MM.1S (cell line): ENCODE results near the gene BET1.

Experiments used
- DNase-seq: peaks from one replicate; pipeline ENCODE4 v3.0.0-alpha.2; 2015
- H2AFZ ChIP-seq: fragments of 300-600 bp; sonication (generic); 2 replicates; pipeline ENCODE4 v1.6.0; 2016; ENCODE audit warnings: antibody characterized with exemption, low read length
- H3F3A ChIP-seq: fragments of 300-600 bp; sonication (generic); 2 replicates; pipeline ENCODE4 v1.6.1; 2016; ENCODE audit warnings: mild to moderate bottlenecking, antibody characterized with exemption, low read length, moderate library complexity, mixed read lengths; ENCODE audit not compliant: insufficient read depth
- H3K27ac ChIP-seq: fragments of 300-600 bp; sonication (generic); 2 replicates; pipeline ENCODE4 v1.5.1; 2016; ENCODE audit warnings: mild to moderate bottlenecking, low read length
- H3K27me3 ChIP-seq: fragments of 300-600 bp; sonication (generic); replicated peaks from 2 replicates; pipeline ENCODE4 v1.6.0; 2016; ENCODE audit warnings: low read length; ENCODE audit not compliant: insufficient read depth
- H3K36me3 ChIP-seq: fragments of 300-600 bp; sonication (generic); replicated peaks from 2 replicates; pipeline ENCODE4 v1.6.1; 2016; ENCODE audit warnings: mild to moderate bottlenecking, low read length, mixed read lengths; ENCODE audit not compliant: insufficient read depth
- H3K4me1 ChIP-seq: fragments of 300-600 bp; sonication (generic); 2 replicates; pipeline ENCODE4 v1.6.1; 2016; ENCODE audit warnings: low read length, mixed read lengths
- H3K4me2 ChIP-seq: fragments of 300-600 bp; sonication (generic); 2 replicates; pipeline ENCODE4 v1.6.0; 2016; ENCODE audit warnings: low read depth, low read length
- H3K4me3 ChIP-seq: fragments of 300-600 bp; sonication (generic); 2 replicates; pipeline ENCODE4 v1.5.1; 2016; ENCODE audit warnings: low read length, mixed read lengths
- H3K79me2 ChIP-seq: fragments of 300-600 bp; sonication (generic); 2 replicates; pipeline ENCODE4 v1.6.1; 2016; ENCODE audit warnings: mixed run types, low read length, mixed read lengths
- H3K9ac ChIP-seq: fragments of 300-600 bp; sonication (generic); 2 replicates; pipeline ENCODE4 v1.6.1; 2016; ENCODE audit warnings: low read length, mixed read lengths
- H3K9me2 ChIP-seq: fragments of 300-600 bp; sonication (generic); replicated peaks from 2 replicates; pipeline ENCODE4 v1.6.1; 2016; ENCODE audit warnings: mild to moderate bottlenecking, low read length, mixed read lengths; ENCODE audit not compliant: insufficient read depth
- H3K9me3 ChIP-seq: fragments of 300-600 bp; sonication (generic); replicated peaks from 2 replicates; pipeline ENCODE4 v1.6.1; 2016; ENCODE audit warnings: mild to moderate bottlenecking, low read length, mixed read lengths; ENCODE audit not compliant: insufficient read depth
- H4K20me1 ChIP-seq: fragments of 300-600 bp; sonication (generic); 2 replicates; pipeline ENCODE4 v1.6.1; 2016; ENCODE audit warnings: mild to moderate bottlenecking, low read length, moderate library complexity, mixed read lengths; ENCODE audit not compliant: insufficient read depth
- EZH2 ChIP-seq: fragments of 300-600 bp; sonication (generic); optimal IDR thresholded peaks from 2 replicates; pipeline ENCODE3; 2017; ENCODE audit warnings: low read depth, mild to moderate bottlenecking, antibody characterized with exemption, low read length, mixed read lengths
- EZH2phosphoT487 ChIP-seq: fragments of 300-600 bp; sonication (generic); IDR thresholded peaks from 2 replicates; pipeline ENCODE4 v1.6.1; 2018; ENCODE audit warnings: antibody characterized with exemption, low read length
- TF ChIP-seq, protein P1 (sequence below): fragments of 300-600 bp; sonication (generic); IDR thresholded peaks from 2 replicates; pipeline ENCODE4 v1.5.1; 2016; ENCODE audit warnings: antibody characterized with exemption, low read length, mixed read lengths

Gene BET1

DNA sequence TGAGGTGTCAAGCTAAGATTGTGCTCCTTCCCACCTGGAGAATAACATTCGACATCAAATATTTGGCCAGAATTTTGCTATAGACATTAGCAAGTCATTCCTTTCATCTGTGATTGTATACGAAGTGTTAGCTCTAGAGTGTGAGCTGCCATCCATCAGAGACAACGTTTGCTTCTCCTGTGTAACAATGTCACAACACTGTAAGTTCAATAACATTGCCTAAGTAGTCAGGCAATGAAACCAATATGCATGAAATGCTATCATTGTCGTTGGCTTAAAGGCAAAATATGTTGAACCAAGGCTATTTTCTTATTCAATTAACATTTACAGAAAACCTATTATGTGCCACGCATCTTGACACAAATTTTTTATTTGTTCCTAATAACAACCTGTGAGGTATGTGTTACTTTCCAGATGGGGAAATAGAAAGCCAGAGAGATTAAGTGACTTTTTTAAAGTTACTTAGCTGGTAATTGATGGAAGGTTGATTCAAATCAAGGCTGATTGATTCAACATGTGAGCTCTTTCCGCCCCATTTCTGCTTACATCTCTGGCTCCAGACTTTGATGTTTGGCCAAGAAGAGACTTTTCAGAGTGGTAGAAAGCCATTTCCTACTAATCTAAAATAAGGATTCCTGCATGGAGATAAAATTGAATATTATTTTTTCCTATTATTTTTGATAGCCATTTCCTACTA, 32.0 kb downstream of the BET1 start:
- H3K36me3 ChIP-seq, result no peaks in the 10 kb centered on the region
- no peak overlapping the region for H3K27ac ChIP-seq

DNA sequence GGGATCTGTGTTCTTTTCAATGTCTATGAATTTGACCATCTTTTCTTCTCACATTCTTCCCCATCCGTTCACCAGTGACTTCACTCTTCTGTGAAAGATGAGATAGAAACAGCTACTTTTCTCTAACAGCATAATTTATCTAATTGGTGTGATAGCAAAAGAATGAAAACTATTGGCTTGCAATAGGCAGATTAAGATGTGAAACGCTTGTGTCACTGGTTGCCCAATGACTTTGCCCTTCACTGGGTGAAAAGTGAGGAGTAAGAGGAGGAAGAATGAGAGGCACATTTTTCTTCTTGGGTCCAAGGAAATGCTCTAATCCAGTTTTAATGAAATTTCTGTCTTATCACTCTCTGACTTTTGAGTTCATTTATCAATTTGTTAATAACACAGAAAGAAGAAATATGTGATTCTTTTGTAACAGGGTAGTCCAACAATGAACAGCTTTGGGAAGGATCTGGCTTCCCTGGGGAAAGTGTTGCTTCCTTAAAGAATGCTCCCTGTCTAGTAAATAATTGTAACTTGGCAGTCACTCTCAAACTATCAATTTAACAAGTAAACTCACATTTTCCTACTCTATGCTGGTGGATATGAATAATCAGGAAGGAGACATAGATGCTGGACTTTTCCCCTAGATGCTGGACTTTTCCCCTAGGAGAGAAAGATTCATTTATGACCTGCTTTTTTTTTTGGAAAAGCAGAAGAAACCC, 35.1 kb downstream of the BET1 start:
- Histone ChIP-seq H3K9ac (no peak overlapping the region), H3K9me2 (no peaks in the 10 kb centered on the region), H4K20me1 (no peaks in the 10 kb centered on the region), H3K4me3 (no peak overlapping the region), H3K9me3 (no peaks in the 10 kb centered on the region), H3K36me3 (no peaks in the 10 kb centered on the region), H3K27ac (no peak overlapping the region), H3K4me2 (no peak overlapping the region), H3K4me1 (no peaks in the 10 kb centered on the region), H3F3A (no peaks in the 10 kb centered on the region), H3K79me2 (no peaks in the 10 kb centered on the region), H2AFZ (no peak overlapping the region), H3K27me3 (no peaks in the 10 kb centered on the region)
- no peak for DNase-seq
- TF ChIP-seq, protein P1, sequence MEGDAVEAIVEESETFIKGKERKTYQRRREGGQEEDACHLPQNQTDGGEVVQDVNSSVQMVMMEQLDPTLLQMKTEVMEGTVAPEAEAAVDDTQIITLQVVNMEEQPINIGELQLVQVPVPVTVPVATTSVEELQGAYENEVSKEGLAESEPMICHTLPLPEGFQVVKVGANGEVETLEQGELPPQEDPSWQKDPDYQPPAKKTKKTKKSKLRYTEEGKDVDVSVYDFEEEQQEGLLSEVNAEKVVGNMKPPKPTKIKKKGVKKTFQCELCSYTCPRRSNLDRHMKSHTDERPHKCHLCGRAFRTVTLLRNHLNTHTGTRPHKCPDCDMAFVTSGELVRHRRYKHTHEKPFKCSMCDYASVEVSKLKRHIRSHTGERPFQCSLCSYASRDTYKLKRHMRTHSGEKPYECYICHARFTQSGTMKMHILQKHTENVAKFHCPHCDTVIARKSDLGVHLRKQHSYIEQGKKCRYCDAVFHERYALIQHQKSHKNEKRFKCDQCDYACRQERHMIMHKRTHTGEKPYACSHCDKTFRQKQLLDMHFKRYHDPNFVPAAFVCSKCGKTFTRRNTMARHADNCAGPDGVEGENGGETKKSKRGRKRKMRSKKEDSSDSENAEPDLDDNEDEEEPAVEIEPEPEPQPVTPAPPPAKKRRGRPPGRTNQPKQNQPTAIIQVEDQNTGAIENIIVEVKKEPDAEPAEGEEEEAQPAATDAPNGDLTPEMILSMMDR, result no peak
- TF ChIP-seq EZH2phosphoT487 (no peak), EZH2 (no peak)

More for the DNA sequence above, 32.0 kb downstream of the BET1 start:
- Histone ChIP-seq H3F3A (no peaks in the 10 kb centered on the region), H3K27me3 (no peaks in the 10 kb centered on the region), H3K9me2 (no peaks in the 10 kb centered on the region), H4K20me1 (no peaks in the 10 kb centered on the region), H3K4me2 (no peak overlapping the region), H3K4me3 (no peak overlapping the region), H3K9me3 (no peaks in the 10 kb centered on the region), H3K4me1 (no peaks in the 10 kb centered on the region), H2AFZ (no peak overlapping the region), H3K79me2 (no peaks in the 10 kb centered on the region), H3K9ac (no peak overlapping the region)
- no peak for DNase-seq
- TF ChIP-seq EZH2 (no peak), EZH2phosphoT487 (no peak)
- TF ChIP-seq, protein P1, result no peak

DNA sequence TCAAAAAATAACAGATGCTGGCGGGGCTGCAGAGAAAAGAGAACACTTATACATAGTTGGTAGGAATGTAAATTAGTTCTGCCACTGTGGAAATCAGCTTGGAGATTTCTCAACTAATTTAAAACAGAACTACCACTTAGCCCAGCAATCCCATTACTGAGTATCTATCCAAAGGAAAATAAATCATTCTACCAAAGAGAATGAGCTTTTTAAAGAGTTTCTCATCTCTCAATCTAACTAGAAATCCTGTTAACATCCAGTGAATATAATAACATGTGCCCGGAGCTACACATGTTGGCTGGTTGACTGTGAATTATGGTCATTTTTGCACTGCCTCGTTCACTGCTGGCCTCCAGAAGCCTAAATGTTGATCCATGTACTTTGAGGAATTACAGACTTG, 39.3 kb downstream of the BET1 start:
- Histone ChIP-seq H3K79me2 (no peaks in the 10 kb centered on the region), H3K4me1 (peaks cover 18% of the 10 kb centered on the region), H2AFZ (no peak overlapping the region), H3K4me2 (no peak overlapping the region), H3K9ac (no peak overlapping the region), H4K20me1 (no peaks in the 10 kb centered on the region), H3K27ac (no peak overlapping the region), H3K9me2 (no peaks in the 10 kb centered on the region), H3K27me3 (no peaks in the 10 kb centered on the region), H3K36me3 (no peaks in the 10 kb centered on the region), H3F3A (peaks cover 8% of the 10 kb centered on the region; the same call in 1 of the 2 replicates), H3K4me3 (no peak overlapping the region), H3K9me3 (no peaks in the 10 kb centered on the region)
- no peak for TF ChIP-seq EZH2
- TF ChIP-seq, protein P1, result no peak
- no peak for DNase-seq
